ENCODE results near the gene ERCC6L2. TPM values are rescaled to one million over a fixed set of nuclear protein-coding genes. Genes with fewer than 3 reads are reported as not detected.

ERCC6L2 gene
- total and polyA plus RNA-seq, 2 of the 8 experiments (the other 6 are each of a cell fraction or from before 2014, with no cell fraction given): 9.8 to 50.0 TPM

GRCh38 chr9:95980262-95981125, 105.0 kb downstream of the ERCC6L2 start (continued):
- TF ChIP-seq JUND (IDR thresholded peaks at IDR 0.05; ENCODE audit: low read length) (no peak), ZNF274 (IDR thresholded peaks at IDR 0.05; ENCODE audit: borderline replicate concordance, extremely low read depth, low read length) (no peak), HDAC6 (IDR thresholded peaks at IDR 0.05; ENCODE audit: low read depth, low read length) (no peak), RNF2 (IDR thresholded peaks at IDR 0.05; ENCODE audit: borderline replicate concordance, low read depth, low read length, missing control alignments, poor library complexity, severe bottlenecking) (no peak), SAP30 (IDR thresholded peaks at IDR 0.05; ENCODE audit: insufficient read depth, insufficient replicate concordance, low read length) (no peak), HDAC2 (IDR thresholded peaks at IDR 0.05; ENCODE audit: borderline replicate concordance in 1 of 2, low read depth in 2 of 2, low read length in 2 of 2) (no peak), KDM1A (IDR thresholded peaks at IDR 0.05; ENCODE audit: borderline replicate concordance, low read length) (no peak), RFX5 (IDR thresholded peaks at IDR 0.05; ENCODE audit: borderline replicate concordance, low read depth, low read length) (no peak)
